H9 (cell line): Measurements from ENCODE around the gene FHL3. TPM values are rescaled to one million over a fixed set of nuclear protein-coding genes. Genes with fewer than 3 reads are reported as not detected.
"Not testable (repeated sequence)": the region's sequence is repeated elsewhere in the genome, so short reads cannot be mapped to it uniquely, and the experiment has no call there.

Experiments used
- DNase-seq: peaks from one replicate; pipeline ENCODE4 v3.0.0-alpha.2; 2017
- H2AFZ ChIP-seq: one replicate; pipeline ENCODE4 v1.6.1; 2013; ENCODE audit warnings: mild to moderate bottlenecking, low read length, control low read depth, moderate library complexity
- H2AK5ac ChIP-seq: 2 replicates; pipeline ENCODE4 v1.6.1; 2013; ENCODE audit warnings: low read length, control low read depth, mixed read lengths; ENCODE audit not compliant: insufficient read length
- H2BK120ac ChIP-seq: one replicate; pipeline ENCODE4 v1.6.1; 2013; ENCODE audit warnings: low read depth, mild to moderate bottlenecking, low read length, control low read depth, inconsistent platforms; ENCODE audit not compliant: poor library complexity, severe bottlenecking
- H2BK12ac ChIP-seq: 2 replicates; pipeline ENCODE4 v1.6.1; 2013; ENCODE audit warnings: low read length, control low read depth, mixed read lengths, low read depth; ENCODE audit not compliant: insufficient read length
- H2BK15ac ChIP-seq: 2 replicates; pipeline ENCODE4 v1.6.1; 2013; ENCODE audit warnings: low read depth, low read length, control low read depth
- H2BK20ac ChIP-seq: one replicate; pipeline ENCODE4 v1.6.1; 2013; ENCODE audit warnings: low read depth, mild to moderate bottlenecking, low read length, control low read depth, inconsistent platforms; ENCODE audit not compliant: poor library complexity, severe bottlenecking
- H2BK5ac ChIP-seq: 2 replicates; pipeline ENCODE4 v1.6.1; 2013; ENCODE audit warnings: low read length, control low read depth, mixed read lengths; ENCODE audit not compliant: insufficient read length
- H3K14ac ChIP-seq: 2 replicates; pipeline ENCODE4 v1.6.1; 2013; ENCODE audit warnings: low read length, control low read depth; ENCODE audit not compliant: insufficient read depth
- H3K18ac ChIP-seq: 2 replicates; pipeline ENCODE4 v1.6.1; 2013; ENCODE audit warnings: low read depth, mild to moderate bottlenecking, mixed read lengths, low read length, control low read depth; ENCODE audit not compliant: insufficient read length
- H3K23ac ChIP-seq: 2 replicates; pipeline ENCODE4 v1.6.1; 2013; ENCODE audit warnings: low read length, control low read depth, mixed read lengths, low read depth; ENCODE audit not compliant: insufficient read length
- H3K23me2 ChIP-seq: 2 replicates; pipeline ENCODE4 v1.6.1; 2013; ENCODE audit warnings: low read depth, mild to moderate bottlenecking, mixed read lengths, low read length, control low read depth; ENCODE audit not compliant: insufficient read length, poor library complexity, severe bottlenecking
- H3K27ac ChIP-seq: 2 replicates; pipeline ENCODE4 v1.5.1; 2013; ENCODE audit warnings: low read length, control low read depth, mixed read lengths, low read depth; ENCODE audit not compliant: insufficient read length
- H3K27me3 ChIP-seq: 2 replicates; pipeline ENCODE4 v1.6.1; 2013; ENCODE audit warnings: low read length, control low read depth, inconsistent platforms; ENCODE audit not compliant: insufficient read depth
- H3K4ac ChIP-seq: 2 replicates; pipeline ENCODE4 v1.6.1; 2013; ENCODE audit warnings: low read depth, mild to moderate bottlenecking, control low read depth, inconsistent platforms, low read length, moderate library complexity
- H3K4me1 ChIP-seq: 2 replicates; pipeline ENCODE4 v1.6.1; 2013; ENCODE audit warnings: low read length, control low read depth, inconsistent platforms; ENCODE audit not compliant: insufficient read depth
- H3K4me2 ChIP-seq: 2 replicates; pipeline ENCODE4 v1.6.1; 2013; ENCODE audit warnings: low read length, control low read depth, mixed read lengths; ENCODE audit not compliant: insufficient read length, insufficient read depth
- H3K56ac ChIP-seq: 2 replicates; pipeline ENCODE4 v1.6.1; 2013; ENCODE audit warnings: low read depth, mild to moderate bottlenecking, mixed read lengths, low read length, control low read depth; ENCODE audit not compliant: insufficient read length
- H3K79me1 ChIP-seq: 2 replicates; pipeline ENCODE4 v1.6.1; 2013; ENCODE audit warnings: low read depth, mild to moderate bottlenecking, moderate library complexity, low read length, control low read depth, inconsistent platforms; ENCODE audit not compliant: insufficient read depth, poor library complexity, severe bottlenecking
- H3K79me2 ChIP-seq: 2 replicates; pipeline ENCODE4 v1.6.1; 2013; ENCODE audit warnings: low read length, control low read depth, inconsistent platforms; ENCODE audit not compliant: insufficient read depth
- H3K9ac ChIP-seq: 2 replicates; pipeline ENCODE4 v1.6.1; 2013; ENCODE audit warnings: low read length, control low read depth, mixed read lengths; ENCODE audit not compliant: insufficient read length; ENCODE audit errors: extremely low read depth
- H3K9me3 ChIP-seq: one replicate; pipeline ENCODE4 v1.6.1; 2013; ENCODE audit warnings: low read depth, low read length, inconsistent platforms; ENCODE audit not compliant: control insufficient read depth
- H3T11ph ChIP-seq: one replicate; pipeline ENCODE4 v1.6.1; 2013; ENCODE audit warnings: mild to moderate bottlenecking, low read length, control low read depth, inconsistent platforms
- H4K20me1 ChIP-seq: one replicate; pipeline ENCODE4 v1.6.1; 2013; ENCODE audit not compliant: control insufficient read depth, insufficient read length, insufficient read depth
- H4K5ac ChIP-seq: 2 replicates; pipeline ENCODE4 v1.6.1; 2013; ENCODE audit warnings: low read depth, mild to moderate bottlenecking, mixed read lengths, low read length, control low read depth; ENCODE audit not compliant: insufficient read length
- H4K8ac ChIP-seq: replicated peaks from 2 replicates; pipeline ENCODE4 v1.6.1; 2013; ENCODE audit warnings: low read length, control low read depth, mixed read lengths, low read depth; ENCODE audit not compliant: insufficient read length
- H4K91ac ChIP-seq: 2 replicates; pipeline ENCODE4 v1.6.1; 2013; ENCODE audit warnings: low read depth, mild to moderate bottlenecking, moderate library complexity, mixed read lengths, low read length, control low read depth; ENCODE audit not compliant: insufficient read length
- H3K27ac Mint-ChIP-seq, 3 experiments: 2 replicates in 2 of 3; 3 replicates in 1 of 3; pipeline ENCODE4 v1.8.0; 2020 to 2021; ENCODE audit warnings: mixed read lengths in 3 of 3, mild to moderate bottlenecking in 1 of 3, moderate library complexity in 1 of 3
- H3K27me3 Mint-ChIP-seq: 2 replicates; pipeline ENCODE4 v1.8.0; 2021; ENCODE audit warnings: low read depth, mild to moderate bottlenecking, moderate library complexity, mixed read lengths
- H3K36me3 Mint-ChIP-seq, 3 experiments: 2 replicates in 2 of 3; 3 replicates in 1 of 3; pipeline ENCODE4 v1.8.0; 2020 to 2021; ENCODE audit warnings: low read depth in 3 of 3, mixed read lengths in 3 of 3; ENCODE audit not compliant: insufficient read depth in 1 of 3
- H3K4me1 Mint-ChIP-seq, 2 experiments: 2 replicates each; pipeline ENCODE4 v1.8.0; 2020; ENCODE audit warnings: mixed read lengths in 2 of 2
- H3K4me3 Mint-ChIP-seq, 2 experiments: 2 replicates in 1 of 2; 3 replicates in 1 of 2; pipeline ENCODE4 v1.8.0; 2020 to 2021; ENCODE audit warnings: mild to moderate bottlenecking in 2 of 2, mixed read lengths in 2 of 2, moderate library complexity in 1 of 2
- H3K9me3 Mint-ChIP-seq, 2 experiments: 2 replicates in 1 of 2; 3 replicates in 1 of 2; pipeline ENCODE4 v1.8.0; 2020; ENCODE audit warnings: mild to moderate bottlenecking in 2 of 2, mixed read lengths in 2 of 2, moderate library complexity in 1 of 2
- CTCF ChIP-seq: fragments of 200-600 bp; sonication (generic); conservative IDR thresholded peaks from 3 replicates; pipeline ENCODE4 v1.8.0; 2021; ENCODE audit warnings: antibody characterized with exemption, mild to moderate bottlenecking
- WGBS: extraction: QIAGEN DNeasy Blood & Tissue Kit; methylation state at CpG from one replicate; pipeline ENCODE4 v1.1.7; 2013; ENCODE audit warnings: missing lambda C conversion rate, low lambda C conversion rate, mixed read lengths; ENCODE audit not compliant: insufficient read length; ENCODE audit errors: extremely low coverage; 5-methylcytosine and 5-hydroxymethylcytosine counted together
- total RNA-seq: library from RNA; stranded (reverse); gene quantifications from 2 replicates; pipeline ENCODE4 v1.2.1, GENCODE V29; 2021

FHL3 gene
- total RNA-seq, 1 experiment from 2014 or later: 32.8 TPM

- H3K9me3 ChIP-seq: no peaks in the 10 kb centered on the region
- H4K20me1 ChIP-seq: no peaks in the 10 kb centered on the region
- no peak overlapping the region for H3K18ac ChIP-seq
- no CpG with 5 or more reads among the region's 5 CpGs for WGBS
- H3K27ac ChIP-seq: no peak overlapping the region
- H2AFZ ChIP-seq: no peak overlapping the region
- Mint-ChIP-seq H3K4me1 (no peaks in the 10 kb centered on the region), H3K27ac (no peak overlapping the region), H3K4me3 (no peak overlapping the region), H3K9me3 (peaks cover 0 to 5% of the 10 kb centered on the region in 2 experiments; a peak in 2 of 5 replicates), H3K36me3 (peaks cover 67 to 100% (median 88%) of the 10 kb centered on the region in 3 experiments), H3K27me3 (no peaks in the 10 kb centered on the region)
- no peak overlapping the region for H2BK5ac ChIP-seq
- no peak overlapping the region for H2BK20ac ChIP-seq
- no peak overlapping the region for H3K56ac ChIP-seq
- no peaks in the 10 kb centered on the region for H3K79me2 ChIP-seq
- no peak overlapping the region for H2AK5ac ChIP-seq
- H4K91ac ChIP-seq: no peak overlapping the region
- no peaks in the 10 kb centered on the region for H3K4me1 ChIP-seq
- H2BK12ac ChIP-seq: no peak overlapping the region
- H3K9ac ChIP-seq: no peak overlapping the region
- no peak overlapping the region for H2BK15ac ChIP-seq
- H4K5ac ChIP-seq: no peak overlapping the region
- H4K8ac ChIP-seq: no peak overlapping the region
- no peak for DNase-seq
- no peak overlapping the region for H2BK120ac ChIP-seq
- H3K4ac ChIP-seq: no peak overlapping the region
- TF ChIP-seq CTCF: no peak
- H3K23me2 ChIP-seq: no peaks in the 10 kb centered on the region
- no peaks in the 10 kb centered on the region for H3K79me1 ChIP-seq
- no peak overlapping the region for H3T11ph ChIP-seq
- no peaks in the 10 kb centered on the region for H3K27me3 ChIP-seq
- H3K23ac ChIP-seq: no peak overlapping the region
- H3K4me2 ChIP-seq: no peak overlapping the region
- H3K14ac ChIP-seq: no peak overlapping the region
These were observed 30.7 kb downstream of the FHL3 start for GRCh38 chr1:37974567-37974966.

- H2AFZ ChIP-seq, H3K23me2 ChIP-seq, H3K27ac Mint-ChIP-seq, H3K79me1 ChIP-seq, H4K20me1 ChIP-seq, H3K79me2 ChIP-seq, H3K18ac ChIP-seq, H4K8ac ChIP-seq, H4K91ac ChIP-seq, H3K4me3 Mint-ChIP-seq, H3K4ac ChIP-seq, H3K56ac ChIP-seq, H4K5ac ChIP-seq, H3K27me3 ChIP-seq, H3K23ac ChIP-seq, H2BK12ac ChIP-seq, H3K27me3 Mint-ChIP-seq, H3K27ac ChIP-seq, H3T11ph ChIP-seq, H3K14ac ChIP-seq, H2BK20ac ChIP-seq, DNase-seq, H2BK120ac ChIP-seq, H2BK15ac ChIP-seq, H3K9me3 ChIP-seq, H3K4me1 Mint-ChIP-seq, H3K4me1 ChIP-seq, H3K9ac ChIP-seq, H2AK5ac ChIP-seq, H2BK5ac ChIP-seq, H3K9me3 Mint-ChIP-seq, H3K4me2 ChIP-seq: not testable (repeated sequence)
- peaks cover 63 to 100% (median 88%) of the 10 kb centered on the region in 3 experiments for H3K36me3 Mint-ChIP-seq
- no CpG with 5 or more reads among the region's 5 CpGs for WGBS
These were observed 31.6 kb downstream of the FHL3 start for GRCh38 chr1:37973684-37974083.
